ENCODE measurements around the gene PHYKPL.

DNA sequence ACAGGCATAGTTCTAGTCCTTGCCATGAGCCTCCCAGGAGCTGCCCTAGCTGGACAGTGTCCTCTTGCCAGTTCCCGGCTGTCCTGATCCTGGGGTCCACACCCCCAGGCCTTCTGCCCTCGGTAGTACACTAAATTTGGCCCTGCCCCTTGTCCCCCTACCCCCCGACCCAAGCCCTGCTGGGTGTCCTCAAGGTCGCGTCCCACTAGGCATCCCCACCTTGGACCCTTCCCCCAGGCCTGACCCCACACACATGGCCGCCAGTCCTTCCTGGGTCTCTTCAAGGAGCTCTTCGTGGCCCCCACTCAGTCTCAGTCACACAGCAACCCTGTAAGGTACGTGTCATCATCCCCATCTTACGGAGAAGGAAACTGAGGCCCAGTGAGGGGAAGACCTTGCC, 40.0 kb upstream of the PHYKPL start:
- TF ChIP-seq POLR2A (IDR thresholded peaks at IDR 0.05; ENCODE audit: low read depth, low read length): no peak
- no peak for TF ChIP-seq POLR2AphosphoS5 (IDR thresholded peaks at IDR 0.05; ENCODE audit: low read depth, low read length)
- no peak for TF ChIP-seq POU2F2 (IDR thresholded peaks at IDR 0.05; ENCODE audit: low read depth, low read length)
- no peak for TF ChIP-seq TAF1 (IDR thresholded peaks at IDR 0.05; ENCODE audit: low read depth, low read length)
- no peak for TF ChIP-seq SPI1 (IDR thresholded peaks at IDR 0.05; ENCODE audit: low read depth, low read length)
- no peak for TF ChIP-seq PAX5 (IDR thresholded peaks at IDR 0.05; ENCODE audit: insufficient read depth, low read length, severe bottlenecking)

All from GM12891 (cell line).